WTC11 (cell line): Measurements from ENCODE around the gene SLC44A1. TPM values are rescaled to one million over a fixed set of nuclear protein-coding genes. Genes with fewer than 3 reads are reported as not detected.

ENCODE experiments used
- ATAC-seq: fragments of 200-7000 bp; cut with Tn5 transposase; 2 replicates; pipeline ENCODE4 v1.10.0; 2021; ENCODE audit warnings: mild to moderate bottlenecking, moderate library complexity
- CTCF ChIA-PET: fragments of 300-600 bp; sonication (Branson Sonifier 250); formaldehyde crosslinking; loops from one replicate; lab custom pipeline; 2021; ENCODE audit warnings: antibody characterized with exemption; lab: Charles Lee
- POLR2A ChIA-PET: fragments of 350-600 bp; sonication (Branson Sonifier 250); formaldehyde crosslinking; loops from one replicate; lab custom pipeline; 2021; ENCODE audit warnings: antibody characterized with exemption; lab: Charles Lee
- DNase-seq: peaks from one replicate; pipeline ENCODE4 v3.0.0; 2021; ENCODE audit warnings: low spot score
- H3K27ac Mint-ChIP-seq: 2 replicates; pipeline ENCODE4 v1.8.0; 2021; ENCODE audit warnings: mixed read lengths
- H3K27me3 Mint-ChIP-seq: 2 replicates; pipeline ENCODE4 v1.8.0; 2021; ENCODE audit warnings: low read depth, mild to moderate bottlenecking, moderate library complexity, mixed read lengths
- H3K36me3 Mint-ChIP-seq: 2 replicates; pipeline ENCODE4 v1.8.0; 2021; ENCODE audit warnings: mixed read lengths
- H3K4me1 Mint-ChIP-seq: 2 replicates; pipeline ENCODE4 v1.8.0; 2022; ENCODE audit warnings: mixed read lengths
- H3K4me3 Mint-ChIP-seq: 2 replicates; pipeline ENCODE4 v1.8.0; 2021; ENCODE audit warnings: mild to moderate bottlenecking, moderate library complexity, mixed read lengths
- H3K9me3 Mint-ChIP-seq: 2 replicates; pipeline ENCODE4 v1.8.0; 2021; ENCODE audit warnings: mixed read lengths
- AFF4 ChIP-seq: sonication (generic); formaldehyde crosslinking; IDR thresholded peaks from 2 replicates; pipeline ENCODE4 v1.8.1; 2023; ENCODE audit warnings: mild to moderate bottlenecking, missing genetic modification reagents, borderline replicate concordance
- FOXP4 ChIP-seq: sonication (generic); formaldehyde crosslinking; IDR thresholded peaks from 2 replicates; pipeline ENCODE4 v1.8.0; 2022; ENCODE audit warnings: mild to moderate bottlenecking, missing genetic modification reagents
- NR2C2 ChIP-seq: sonication (generic); formaldehyde crosslinking; IDR thresholded peaks from 2 replicates; pipeline ENCODE4 v1.8.0; 2022; ENCODE audit warnings: mild to moderate bottlenecking, missing genetic modification reagents
- PRRX2 ChIP-seq: fragments of 250-450 bp; sonication (Bioruptor Pico); IDR thresholded peaks from 2 replicates; pipeline ENCODE4 v1.8.0; 2021; ENCODE audit warnings: mild to moderate bottlenecking
- RELA ChIP-seq: sonication (generic); formaldehyde crosslinking; IDR thresholded peaks from 2 replicates; pipeline ENCODE4 v1.8.1; 2022; ENCODE audit warnings: missing genetic modification reagents, mild to moderate bottlenecking, borderline replicate concordance
- TEAD4 ChIP-seq: sonication (generic); formaldehyde crosslinking; IDR thresholded peaks from 2 replicates; pipeline ENCODE4 v1.8.0; 2022; ENCODE audit warnings: mild to moderate bottlenecking, missing genetic modification reagents
- ZNF138 ChIP-seq: sonication (generic); formaldehyde crosslinking; conservative IDR thresholded peaks from 2 replicates; pipeline ENCODE4 v1.8.1; 2022; ENCODE audit warnings: mild to moderate bottlenecking, moderate library complexity, missing genetic modification reagents
- ZNF219 ChIP-seq: sonication (generic); formaldehyde crosslinking; IDR thresholded peaks from 2 replicates; pipeline ENCODE4 v1.8.0; 2023; ENCODE audit warnings: missing genetic modification reagents, mild to moderate bottlenecking, borderline replicate concordance
- ZNF532 ChIP-seq: fragments of 250-450 bp; sonication (Bioruptor Pico); IDR thresholded peaks from 2 replicates; pipeline ENCODE4 v1.9.0; 2021; ENCODE audit warnings: mild to moderate bottlenecking, borderline replicate concordance
- total RNA-seq: library from RNA; stranded (reverse); gene quantifications from 3 replicates; pipeline ENCODE4 v1.2.3, GENCODE V29; 2021
- TF ChIP-seq, protein P1 (sequence below): sonication (generic); formaldehyde crosslinking; conservative IDR thresholded peaks from 2 replicates; pipeline ENCODE4 v1.8.1; 2022; ENCODE audit warnings: mild to moderate bottlenecking, missing genetic modification reagents

The SLC44A1 gene
- total RNA-seq, 1 experiment from 2014 or later: 48.9 TPM

GRCh38 chr9:105281926-105282325, 37.5 kb downstream of the SLC44A1 start (continued):
- no peak for TF ChIP-seq FOXP4 (CRISPR knock-in tag)
- TF ChIP-seq, all 79 proteins: peak for 0

GRCh38 chr9:105282870-105283621, 38.6 kb downstream of the SLC44A1 start:
- TF ChIP-seq, protein P1, sequence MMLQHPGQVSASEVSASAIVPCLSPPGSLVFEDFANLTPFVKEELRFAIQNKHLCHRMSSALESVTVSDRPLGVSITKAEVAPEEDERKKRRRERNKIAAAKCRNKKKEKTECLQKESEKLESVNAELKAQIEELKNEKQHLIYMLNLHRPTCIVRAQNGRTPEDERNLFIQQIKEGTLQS (CRISPR knock-in tag): no peak
- Mint-ChIP-seq H3K4me3 (no peak overlapping the region), H3K9me3 (no peaks in the 10 kb centered on the region; the same call in 1 of the 2 replicates), H3K27ac (peak overlapping the region; percentile 41), H3K4me1 (peaks cover 32% of the 10 kb centered on the region), H3K36me3 (no peaks in the 10 kb centered on the region), H3K27me3 (no peaks in the 10 kb centered on the region)
- POLR2A ChIA-PET: interaction anchor here (0.8 kb wide), 1 partner anchor 420 kb away, joined by 3 read pairs; no protein-coding TSS in a partner anchor
- DNase-seq (no peak), ATAC-seq (no peak)
- CTCF ChIA-PET: no interaction called here

DNA sequence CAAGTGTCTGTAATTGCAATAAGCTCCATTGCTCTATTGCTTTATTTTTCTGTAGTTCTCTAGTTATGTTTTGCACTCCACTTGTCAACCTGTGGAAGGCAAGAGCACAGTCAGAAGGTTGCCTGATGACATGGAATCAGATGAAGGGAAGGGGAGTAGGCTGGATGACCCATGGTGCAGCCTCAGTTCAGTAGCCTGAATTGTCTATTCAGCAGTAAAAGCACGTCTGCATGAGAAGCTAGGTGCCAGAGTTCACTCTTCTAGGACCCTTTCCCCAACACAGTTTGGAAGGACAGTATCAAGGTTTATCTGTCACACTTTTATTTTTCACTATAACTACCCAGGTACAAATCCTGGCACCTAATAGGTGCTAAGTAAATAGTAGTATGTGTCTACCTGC, 39.3 kb downstream of the SLC44A1 start:
- DNase-seq (no peak), ATAC-seq (no peak; the same call in 1 of the 2 replicates)
- Mint-ChIP-seq H3K9me3 (no peaks in the 10 kb centered on the region; the same call in 1 of the 2 replicates), H3K4me1 (peaks cover 35% of the 10 kb centered on the region), H3K4me3 (no peak overlapping the region), H3K36me3 (no peaks in the 10 kb centered on the region), H3K27me3 (no peaks in the 10 kb centered on the region), H3K27ac (peak overlapping the region; percentile 67; the same call in 1 of the 2 replicates)
- POLR2A ChIA-PET: interaction anchor here (0.6 to 0.8 kb wide), 2 partner anchors 38 to 420 kb away, joined by 3 to 7 read pairs; no protein-coding TSS in a partner anchor
- CTCF ChIA-PET: interaction anchor here (1.3 kb wide), 1 partner anchor 420 kb away, joined by 3 read pairs; no protein-coding TSS in a partner anchor
- no peak for TF ChIP-seq PRRX2 (CRISPR knock-in tag)
- TF ChIP-seq RELA (CRISPR knock-in tag): no peak
- TF ChIP-seq ZNF532 (CRISPR knock-in tag): no peak
- no peak for TF ChIP-seq NR2C2 (CRISPR knock-in tag)
- TF ChIP-seq ZNF138: no peak
- TF ChIP-seq ZNF219 (CRISPR knock-in tag): no peak
- TF ChIP-seq TEAD4: no peak
- TF ChIP-seq AFF4: no peak
